ENCODE measurements around the gene CNTN4.

CNTN4 gene

DNA sequence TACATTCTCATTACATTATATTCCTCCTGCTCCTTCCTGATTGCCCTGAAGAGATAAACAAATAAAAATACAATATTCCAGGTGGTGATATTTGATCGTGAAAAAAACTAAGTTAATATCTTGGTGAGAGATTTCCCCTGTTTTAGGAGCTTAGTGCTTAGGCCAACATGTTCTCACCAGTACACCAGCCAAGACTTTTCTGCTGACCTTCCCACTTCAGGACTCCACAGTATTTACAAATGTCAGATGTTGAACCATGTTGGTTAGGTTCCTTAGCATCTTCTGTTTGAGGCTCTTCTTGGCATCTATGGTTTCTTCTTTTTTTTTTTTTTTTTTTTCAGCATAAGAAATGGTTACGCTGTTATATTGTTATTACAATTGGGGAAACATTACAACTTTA, 764.5 kb downstream of the CNTN4 start:
- Histone ChIP-seq H3K4me3 (ENCODE audit: low read depth in 1 of 2, low read length in 2 of 2) (no peak overlapping the region), H3K27me3 (ENCODE audit: low read depth, low read length) (no peaks in the 10 kb centered on the region), H3K4me1 (ENCODE audit: control insufficient read depth in 1 of 2, insufficient read depth in 2 of 2, low read length in 2 of 2) (no peaks in the 10 kb centered on the region), H3K9me3 (ENCODE audit: control insufficient read depth in 1 of 2, low read length in 2 of 2) (no peaks in the 10 kb centered on the region), H3K27ac (ENCODE audit: low read length) (no peak overlapping the region), H3K36me3 (ENCODE audit: control insufficient read depth in 1 of 2, insufficient read depth in 2 of 2, low read length in 2 of 2) (no peaks in the 10 kb centered on the region)

GRCh38 chr3:2869905-2870304, 771.2 kb downstream of the CNTN4 start:
- H3K4me1 ChIP-seq (ENCODE audit: control insufficient read depth in 1 of 2, insufficient read depth in 2 of 2, low read length in 2 of 2): no peaks in the 10 kb centered on the region
- no peak overlapping the region for H3K27ac ChIP-seq (ENCODE audit: low read length)
- no peaks in the 10 kb centered on the region for H3K27me3 ChIP-seq (ENCODE audit: low read depth, low read length)
- H3K9me3 ChIP-seq (ENCODE audit: control insufficient read depth in 1 of 2, low read length in 2 of 2): no peaks in the 10 kb centered on the region
- H3K4me3 ChIP-seq (ENCODE audit: low read depth in 1 of 2, low read length in 2 of 2): no peak overlapping the region
- no peaks in the 10 kb centered on the region for H3K36me3 ChIP-seq (ENCODE audit: control insufficient read depth in 1 of 2, insufficient read depth in 2 of 2, low read length in 2 of 2)

- H3K27me3 ChIP-seq (ENCODE audit: low read depth, low read length): no peaks in the 10 kb centered on the region
- no peaks in the 10 kb centered on the region for H3K4me1 ChIP-seq (ENCODE audit: control insufficient read depth in 1 of 2, insufficient read depth in 2 of 2, low read length in 2 of 2)
- H3K36me3 ChIP-seq (ENCODE audit: control insufficient read depth in 1 of 2, insufficient read depth in 2 of 2, low read length in 2 of 2): no peaks in the 10 kb centered on the region
- no peak overlapping the region for H3K4me3 ChIP-seq (ENCODE audit: low read depth in 1 of 2, low read length in 2 of 2)
- H3K9me3 ChIP-seq (ENCODE audit: control insufficient read depth in 1 of 2, low read length in 2 of 2): no peaks in the 10 kb centered on the region
- H3K27ac ChIP-seq (ENCODE audit: low read length): no peak overlapping the region
These were observed 772.2 kb downstream of the CNTN4 start for GRCh38 chr3:2870724-2871333.

DNA sequence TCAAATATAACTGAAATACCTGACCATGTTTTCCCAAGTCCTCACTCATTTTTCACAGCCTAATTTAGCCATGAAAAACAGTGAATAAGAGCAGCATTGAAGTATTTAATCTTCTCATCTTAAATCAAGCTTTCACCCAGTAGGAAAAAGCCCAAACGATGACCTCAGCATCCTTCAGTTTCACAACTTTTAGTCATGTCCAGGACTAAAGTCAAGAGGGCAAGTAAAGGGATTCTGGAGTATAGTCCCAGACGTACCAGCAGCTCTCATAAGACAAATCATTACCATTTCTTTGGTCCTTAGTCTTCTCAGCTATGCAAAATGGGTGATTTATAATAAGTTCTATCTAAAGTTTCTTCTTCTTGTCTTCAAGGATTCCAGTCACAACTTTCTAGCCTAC, 774.2 kb downstream of the CNTN4 start:
- no peaks in the 10 kb centered on the region for H3K36me3 ChIP-seq (ENCODE audit: control insufficient read depth in 1 of 2, insufficient read depth in 2 of 2, low read length in 2 of 2)
- H3K27ac ChIP-seq (ENCODE audit: low read length): no peak overlapping the region
- no peak overlapping the region for H3K4me3 ChIP-seq (ENCODE audit: low read depth in 1 of 2, low read length in 2 of 2)
- no peaks in the 10 kb centered on the region for H3K4me1 ChIP-seq (ENCODE audit: control insufficient read depth in 1 of 2, insufficient read depth in 2 of 2, low read length in 2 of 2)
- H3K27me3 ChIP-seq (ENCODE audit: low read depth, low read length): no peaks in the 10 kb centered on the region
- no peaks in the 10 kb centered on the region for H3K9me3 ChIP-seq (ENCODE audit: control insufficient read depth in 1 of 2, low read length in 2 of 2)

GRCh38 chr3:2873986-2874385, 775.3 kb downstream of the CNTN4 start:
- Histone ChIP-seq H3K4me1 (ENCODE audit: control insufficient read depth in 1 of 2, insufficient read depth in 2 of 2, low read length in 2 of 2) (no peaks in the 10 kb centered on the region), H3K27me3 (ENCODE audit: low read depth, low read length) (no peaks in the 10 kb centered on the region), H3K36me3 (ENCODE audit: control insufficient read depth in 1 of 2, insufficient read depth in 2 of 2, low read length in 2 of 2) (no peaks in the 10 kb centered on the region), H3K9me3 (ENCODE audit: control insufficient read depth in 1 of 2, low read length in 2 of 2) (no peaks in the 10 kb centered on the region), H3K4me3 (ENCODE audit: low read depth in 1 of 2, low read length in 2 of 2) (no peak overlapping the region), H3K27ac (ENCODE audit: low read length) (no peak overlapping the region)

DNA sequence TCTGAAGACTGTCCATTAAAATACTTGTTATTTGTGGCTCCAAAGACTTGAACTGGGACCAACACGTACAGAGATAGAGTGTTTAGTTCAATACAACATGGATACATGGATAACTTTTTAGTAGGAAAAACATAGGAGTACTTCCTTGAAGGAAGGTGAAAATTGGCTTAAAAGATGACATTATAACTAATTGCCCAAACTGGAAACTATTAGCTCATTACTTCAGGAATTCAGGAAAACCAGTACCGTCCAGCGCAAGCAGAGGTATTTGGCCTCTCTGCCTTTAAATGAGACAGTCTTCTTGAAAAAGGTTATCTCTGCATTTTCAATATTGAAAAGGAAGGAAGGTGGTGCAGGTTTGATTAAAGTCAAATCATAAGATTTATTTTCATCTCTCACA, 777.0 kb downstream of the CNTN4 start:
- H3K4me3 ChIP-seq (ENCODE audit: low read depth in 1 of 2, low read length in 2 of 2): no peak overlapping the region
- no peaks in the 10 kb centered on the region for H3K27me3 ChIP-seq (ENCODE audit: low read depth, low read length)
- no peak overlapping the region for H3K27ac ChIP-seq (ENCODE audit: low read length)
- no peaks in the 10 kb centered on the region for H3K36me3 ChIP-seq (ENCODE audit: control insufficient read depth in 1 of 2, insufficient read depth in 2 of 2, low read length in 2 of 2)
- H3K4me1 ChIP-seq (ENCODE audit: control insufficient read depth in 1 of 2, insufficient read depth in 2 of 2, low read length in 2 of 2): no peaks in the 10 kb centered on the region
- H3K9me3 ChIP-seq (ENCODE audit: control insufficient read depth in 1 of 2, low read length in 2 of 2): no peaks in the 10 kb centered on the region

GRCh38 chr3:2876362-2876761, 777.7 kb downstream of the CNTN4 start:
- no peaks in the 10 kb centered on the region for H3K36me3 ChIP-seq (ENCODE audit: control insufficient read depth in 1 of 2, insufficient read depth in 2 of 2, low read length in 2 of 2)
- no peak overlapping the region for H3K27ac ChIP-seq (ENCODE audit: low read length)
- no peaks in the 10 kb centered on the region for H3K4me1 ChIP-seq (ENCODE audit: control insufficient read depth in 1 of 2, insufficient read depth in 2 of 2, low read length in 2 of 2)

GRCh38 chr3:2879023-2879422, 780.4 kb downstream of the CNTN4 start:
- no peaks in the 10 kb centered on the region for H3K27me3 ChIP-seq (ENCODE audit: low read depth, low read length)
- no peak overlapping the region for H3K4me3 ChIP-seq (ENCODE audit: low read depth in 1 of 2, low read length in 2 of 2)
- H3K9me3 ChIP-seq (ENCODE audit: control insufficient read depth in 1 of 2, low read length in 2 of 2): no peaks in the 10 kb centered on the region

More at GRCh38 chr3:2876362-2876761, 777.7 kb downstream of the CNTN4 start:
- Histone ChIP-seq H3K27me3 (ENCODE audit: low read depth, low read length) (no peaks in the 10 kb centered on the region), H3K9me3 (ENCODE audit: control insufficient read depth in 1 of 2, low read length in 2 of 2) (no peaks in the 10 kb centered on the region), H3K4me3 (ENCODE audit: low read depth in 1 of 2, low read length in 2 of 2) (no peak overlapping the region)

GRCh38 chr3:2879587-2879986, 780.9 kb downstream of the CNTN4 start:
- Histone ChIP-seq H3K27me3 (ENCODE audit: low read depth, low read length) (no peaks in the 10 kb centered on the region), H3K9me3 (ENCODE audit: control insufficient read depth in 1 of 2, low read length in 2 of 2) (no peaks in the 10 kb centered on the region), H3K4me1 (ENCODE audit: control insufficient read depth in 1 of 2, insufficient read depth in 2 of 2, low read length in 2 of 2) (no peaks in the 10 kb centered on the region), H3K36me3 (ENCODE audit: control insufficient read depth in 1 of 2, insufficient read depth in 2 of 2, low read length in 2 of 2) (no peaks in the 10 kb centered on the region), H3K27ac (ENCODE audit: low read length) (no peak overlapping the region), H3K4me3 (ENCODE audit: low read depth in 1 of 2, low read length in 2 of 2) (no peak overlapping the region)

More at GRCh38 chr3:2879023-2879422, 780.4 kb downstream of the CNTN4 start:
- Histone ChIP-seq H3K36me3 (ENCODE audit: control insufficient read depth in 1 of 2, insufficient read depth in 2 of 2, low read length in 2 of 2) (no peaks in the 10 kb centered on the region), H3K27ac (ENCODE audit: low read length) (no peak overlapping the region), H3K4me1 (ENCODE audit: control insufficient read depth in 1 of 2, insufficient read depth in 2 of 2, low read length in 2 of 2) (no peaks in the 10 kb centered on the region)

- Histone ChIP-seq H3K36me3 (ENCODE audit: control insufficient read depth in 1 of 2, insufficient read depth in 2 of 2, low read length in 2 of 2) (no peaks in the 10 kb centered on the region), H3K9me3 (ENCODE audit: control insufficient read depth in 1 of 2, low read length in 2 of 2) (no peaks in the 10 kb centered on the region), H3K4me3 (ENCODE audit: low read depth in 1 of 2, low read length in 2 of 2) (no peak overlapping the region), H3K4me1 (ENCODE audit: control insufficient read depth in 1 of 2, insufficient read depth in 2 of 2, low read length in 2 of 2) (no peaks in the 10 kb centered on the region), H3K27me3 (ENCODE audit: low read depth, low read length) (no peaks in the 10 kb centered on the region), H3K27ac (ENCODE audit: low read length) (no peak overlapping the region)
These were observed 781.6 kb downstream of the CNTN4 start for GRCh38 chr3:2880218-2880756.

GRCh38 chr3:2883283-2883682, 784.6 kb downstream of the CNTN4 start:
- no peaks in the 10 kb centered on the region for H3K4me1 ChIP-seq (ENCODE audit: control insufficient read depth in 1 of 2, insufficient read depth in 2 of 2, low read length in 2 of 2)
- H3K36me3 ChIP-seq (ENCODE audit: control insufficient read depth in 1 of 2, insufficient read depth in 2 of 2, low read length in 2 of 2): no peaks in the 10 kb centered on the region
- no peak overlapping the region for H3K27ac ChIP-seq (ENCODE audit: low read length)
- H3K4me3 ChIP-seq (ENCODE audit: low read depth in 1 of 2, low read length in 2 of 2): no peak overlapping the region
- no peaks in the 10 kb centered on the region for H3K27me3 ChIP-seq (ENCODE audit: low read depth, low read length)
- H3K9me3 ChIP-seq (ENCODE audit: control insufficient read depth in 1 of 2, low read length in 2 of 2): no peaks in the 10 kb centered on the region

- Histone ChIP-seq H3K27me3 (ENCODE audit: low read depth, low read length) (no peaks in the 10 kb centered on the region), H3K9me3 (ENCODE audit: control insufficient read depth in 1 of 2, low read length in 2 of 2) (no peaks in the 10 kb centered on the region), H3K27ac (ENCODE audit: low read length) (no peak overlapping the region), H3K4me3 (ENCODE audit: low read depth in 1 of 2, low read length in 2 of 2) (no peak overlapping the region), H3K4me1 (ENCODE audit: control insufficient read depth in 1 of 2, insufficient read depth in 2 of 2, low read length in 2 of 2) (no peaks in the 10 kb centered on the region), H3K36me3 (ENCODE audit: control insufficient read depth in 1 of 2, insufficient read depth in 2 of 2, low read length in 2 of 2) (no peaks in the 10 kb centered on the region)
These were observed 789.9 kb downstream of the CNTN4 start for GRCh38 chr3:2888592-2888991.
